GM21825 (cell line): ENCODE data around the gene ANKMY2.
"Not testable (repeated sequence)": the region's sequence is repeated elsewhere in the genome, so short reads cannot be mapped to it uniquely, and the experiment has no call there.

ENCODE experiments used
- ATAC-seq: cut with Tn5 transposase; IDR thresholded peaks from one replicate; pipeline ENCODE4 v1.9.1; 2021; ENCODE audit warnings: mild to moderate bottlenecking, moderate library complexity; ENCODE audit not compliant: unreplicated experiment

ANKMY2 gene

GRCh38 chr7:16627236-16627635, 18.3 kb downstream of the ANKMY2 start:
- no peak for ATAC-seq

DNA sequence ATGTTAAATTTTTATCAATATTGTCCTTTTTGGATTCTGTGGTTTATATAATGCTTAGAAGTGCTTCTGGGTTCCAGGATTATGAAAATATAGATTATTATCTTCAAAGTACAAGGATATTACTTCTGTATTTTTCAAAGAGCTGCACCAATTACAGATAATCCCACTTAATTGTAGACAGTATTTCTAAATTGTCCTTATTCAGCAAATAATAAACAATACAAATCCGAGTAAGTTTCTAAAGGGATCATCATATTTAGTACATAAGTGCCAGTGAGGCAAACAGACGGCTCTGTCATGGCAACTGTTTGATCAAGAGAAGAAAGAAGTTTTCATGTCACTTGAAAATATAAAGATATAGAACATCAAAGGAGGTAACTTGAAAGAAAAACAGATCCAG, 19.2 kb downstream of the ANKMY2 start:
- ATAC-seq, result no peak

GRCh38 chr7:16619979-16620408, 25.6 kb downstream of the ANKMY2 start:
- ATAC-seq, result peak; percentile 60

DNA sequence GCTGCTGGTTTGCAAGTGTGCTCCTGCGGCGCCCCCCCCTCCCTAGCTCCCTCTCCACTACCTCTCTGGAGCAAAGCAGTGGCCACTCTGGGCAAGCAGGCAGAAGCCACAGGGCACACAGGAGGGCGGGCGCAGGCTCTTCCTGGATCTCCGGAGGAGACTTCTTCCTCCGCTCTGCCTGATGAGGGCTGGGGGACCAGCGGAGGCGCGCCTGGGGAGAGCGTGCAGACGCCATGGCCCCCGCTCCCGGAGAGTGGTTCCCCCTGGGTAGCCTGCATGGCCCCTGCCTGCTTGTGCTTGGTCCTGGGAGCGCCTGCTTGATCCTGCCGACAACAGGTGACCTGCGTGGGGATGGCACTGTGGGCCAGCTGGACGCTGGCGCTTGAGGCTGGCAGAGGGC, 29.0 kb downstream of the ANKMY2 start:
- ATAC-seq, result no peak

GRCh38 chr7:16616122-16616521, 29.4 kb downstream of the ANKMY2 start:
- no peak for ATAC-seq

DNA sequence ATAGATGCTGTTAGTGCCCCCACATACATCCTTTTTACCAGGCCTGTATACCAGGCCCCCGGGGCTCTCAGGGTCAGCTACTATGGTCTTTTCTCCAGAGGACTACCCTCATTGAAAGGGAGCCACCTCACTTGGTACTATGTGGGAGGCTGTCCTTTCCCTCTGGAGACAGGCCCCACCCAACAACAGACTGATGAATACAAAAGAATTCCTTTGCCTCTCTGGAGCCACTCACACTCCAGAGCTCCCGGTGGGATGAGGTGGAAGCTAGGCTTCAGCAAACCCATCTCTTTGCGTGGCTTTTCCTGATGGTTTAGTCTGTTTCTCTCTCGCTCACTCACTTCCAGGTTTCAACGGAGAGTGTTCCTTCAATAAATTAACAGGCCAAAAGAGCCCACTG, 30.3 kb downstream of the ANKMY2 start:
- no peak for ATAC-seq

GRCh38 chr7:16611711-16612110, 33.8 kb downstream of the ANKMY2 start:
- no peak for ATAC-seq

GRCh38 chr7:16609842-16610450, 35.6 kb downstream of the ANKMY2 start:
- ATAC-seq, result peak; percentile 84

DNA sequence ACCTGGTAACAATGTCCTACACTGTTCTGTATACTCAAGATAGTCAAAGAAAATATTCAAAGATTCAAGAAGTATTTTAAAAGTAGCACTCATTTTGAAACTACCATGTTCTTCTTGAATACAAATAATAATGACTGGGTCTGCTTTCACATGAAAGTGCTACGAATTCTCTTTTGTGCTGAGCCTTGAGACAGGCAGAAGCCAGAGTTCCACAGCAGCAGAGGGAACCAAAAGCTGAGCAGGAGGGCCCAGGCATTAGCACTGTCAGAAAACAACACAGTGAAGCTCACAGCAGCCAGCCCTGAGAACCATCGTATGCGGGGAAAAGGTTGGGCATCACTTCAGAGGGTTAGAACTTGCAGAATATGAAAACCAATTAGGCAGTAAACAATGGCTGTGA, 38.9 kb downstream of the ANKMY2 start:
- ATAC-seq, result no peak

GRCh38 chr7:16604054-16604453, 41.5 kb downstream of the ANKMY2 start:
- no peak for ATAC-seq

GRCh38 chr7:16603633-16604032, 41.9 kb downstream of the ANKMY2 start:
- no peak for ATAC-seq

- ATAC-seq, result no peak
These were observed 45.7 kb downstream of the ANKMY2 start for GRCh38 chr7:16599860-16600259.

GRCh38 chr7:16598015-16598414, 47.5 kb downstream of the ANKMY2 start:
- ATAC-seq, result no peak

GRCh38 chr7:16595596-16595995, 50.0 kb downstream of the ANKMY2 start:
- ATAC-seq, result not testable (repeated sequence)

DNA sequence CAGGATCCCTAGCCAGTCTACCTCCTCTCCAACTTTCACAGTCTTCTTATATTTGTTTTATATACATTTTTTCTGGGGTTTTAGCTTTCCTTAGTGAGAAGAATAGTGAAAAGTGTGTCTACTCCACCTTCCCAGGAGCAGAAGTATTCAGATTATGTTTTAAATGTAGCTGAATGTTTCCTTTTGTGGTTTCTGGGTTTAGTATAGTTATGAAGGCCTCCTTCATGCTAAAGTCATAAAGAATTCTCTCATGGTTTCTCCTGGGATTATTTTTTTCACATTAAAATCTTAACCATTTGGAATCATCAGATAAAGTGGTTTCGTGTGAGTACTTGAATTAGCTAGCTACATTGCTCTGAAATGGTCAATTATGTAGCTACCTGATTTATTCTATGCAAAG, 50.9 kb downstream of the ANKMY2 start:
- ATAC-seq, result no peak

DNA sequence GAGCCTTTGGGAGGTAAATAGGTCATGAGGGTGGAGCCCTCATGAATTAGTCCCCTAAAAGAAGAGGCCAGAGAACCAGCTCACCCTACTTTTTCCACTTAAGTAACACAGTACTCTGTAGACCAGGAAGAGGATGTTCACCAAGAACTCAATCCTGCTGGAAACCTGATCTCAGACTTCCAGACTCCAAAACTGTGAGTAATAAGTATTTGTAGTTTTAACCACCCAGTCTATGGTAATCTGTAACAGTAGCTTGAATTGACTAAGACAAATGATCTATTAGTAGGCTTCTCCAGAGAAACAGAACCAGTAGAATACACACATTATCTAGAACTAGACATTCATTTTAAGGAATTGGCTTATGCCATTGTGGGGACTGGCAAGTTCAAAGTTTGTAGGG, 51.5 kb downstream of the ANKMY2 start:
- no peak for ATAC-seq

DNA sequence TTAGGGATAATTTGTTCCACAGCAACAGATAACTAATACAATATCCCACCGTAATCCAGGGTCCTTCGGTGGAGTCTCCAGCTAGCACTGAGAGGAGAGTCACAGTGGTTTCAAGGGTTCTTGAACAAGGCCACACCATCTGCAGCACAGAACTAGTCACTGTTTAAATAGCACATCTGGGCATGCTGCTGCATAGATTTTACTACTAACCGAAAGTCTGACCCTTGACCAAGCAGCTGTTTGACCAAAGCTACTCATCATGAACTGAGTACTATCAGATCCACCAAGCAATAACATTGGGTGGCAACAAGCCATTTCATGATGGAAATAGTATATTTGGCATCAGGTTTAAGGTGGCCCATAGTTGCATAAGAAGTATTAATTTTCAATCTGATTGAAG, 53.2 kb downstream of the ANKMY2 start:
- ATAC-seq, result no peak

- ATAC-seq, result no peak
These were observed 55.1 kb downstream of the ANKMY2 start for GRCh38 chr7:16590424-16590823.

DNA sequence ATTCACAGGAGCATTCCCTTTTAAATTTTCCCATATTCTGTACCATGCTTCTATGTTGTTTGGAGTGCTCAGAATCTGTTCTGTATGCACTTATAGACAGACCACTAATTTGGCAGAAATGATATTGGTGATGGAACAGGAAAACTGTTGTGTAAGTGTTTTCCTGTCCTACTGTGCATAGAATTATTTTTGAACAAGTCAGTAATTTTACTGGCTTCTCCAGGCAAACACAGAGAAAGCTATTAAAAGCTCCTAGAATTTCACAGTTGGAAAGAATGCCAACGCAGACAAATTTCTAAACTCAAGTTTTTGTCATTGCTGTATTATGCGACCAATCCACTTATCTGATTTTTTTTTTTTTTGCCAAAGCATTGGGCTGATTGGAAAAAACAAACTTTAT, 55.7 kb downstream of the ANKMY2 start:
- no peak for ATAC-seq

GRCh38 chr7:16587790-16588189, 57.8 kb downstream of the ANKMY2 start:
- no peak for ATAC-seq

DNA sequence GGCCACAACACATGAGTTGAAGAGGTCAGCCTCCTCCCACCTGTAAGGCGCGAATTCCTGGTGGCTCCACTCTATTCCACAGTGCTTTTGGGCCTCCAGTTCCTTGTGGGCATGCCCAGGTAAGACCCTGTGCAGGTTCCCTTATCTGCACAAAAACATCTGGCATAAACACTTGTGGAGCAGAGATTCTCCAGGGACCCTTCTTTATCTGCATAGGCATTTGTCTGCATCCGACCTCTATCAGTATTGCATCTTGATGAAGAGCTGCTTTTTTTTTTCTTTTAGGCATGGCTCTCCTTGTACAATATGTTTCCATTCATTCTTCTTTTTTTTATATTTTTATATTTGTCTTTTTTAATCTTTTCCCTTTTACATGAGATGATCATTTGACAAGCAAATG, 58.4 kb downstream of the ANKMY2 start:
- ATAC-seq, result no peak

DNA sequence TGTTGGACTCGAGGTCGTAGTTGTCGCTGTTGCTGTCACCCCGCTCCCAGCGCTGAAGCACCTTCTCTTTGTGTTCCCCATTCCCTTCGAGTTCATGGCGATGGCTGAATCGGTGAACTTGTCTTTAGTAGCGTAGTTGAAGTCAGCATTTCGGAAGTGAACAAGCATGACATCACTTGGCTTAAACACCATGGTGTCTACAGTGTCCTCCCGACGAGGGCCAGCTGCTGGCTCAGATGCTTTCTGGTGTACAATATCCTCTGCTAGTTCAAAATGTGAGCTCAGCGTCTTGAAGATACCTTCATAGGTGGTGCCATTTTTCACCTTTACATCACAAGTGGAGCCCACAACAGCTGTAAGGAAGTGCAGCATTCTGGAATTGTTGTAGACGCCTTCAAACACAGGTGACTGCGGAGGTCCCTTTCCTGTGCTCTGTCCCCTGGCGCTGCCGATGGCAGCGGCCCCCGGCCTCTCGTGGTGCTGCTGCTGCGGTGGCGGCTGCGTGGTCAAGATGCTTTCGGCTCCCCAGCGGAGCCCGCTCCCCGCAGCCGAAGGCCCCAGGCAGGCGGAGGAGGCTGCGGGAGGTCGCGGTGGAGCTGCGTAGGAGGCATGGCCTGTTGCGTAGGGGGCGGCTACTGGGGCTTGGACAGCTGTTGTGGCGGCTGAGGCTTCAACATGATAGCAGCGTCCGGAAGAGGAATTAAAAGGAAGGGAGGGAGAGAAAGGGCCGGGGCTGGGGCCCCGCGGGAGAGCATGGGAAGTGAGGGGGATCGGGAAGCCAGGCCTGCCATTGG, 59.3 kb downstream of the ANKMY2 start:
- no peak for ATAC-seq

GRCh38 chr7:16585540-16585939, 60.0 kb downstream of the ANKMY2 start:
- no peak for ATAC-seq
